Activated B cell treated with CpG ODN at 0.5 μM for 24 hours (primary cell): Measurements from ENCODE around the gene POLR2I. TPM values are rescaled to one million over a fixed set of nuclear protein-coding genes. Genes with fewer than 3 reads are reported as not detected.

Experiments used
- ATAC-seq: fragments of 200-7000 bp; cut with Tn5 transposase; one replicate; pipeline ENCODE4 v1.10.0; 2021; ENCODE audit warnings: low read depth, mild to moderate bottlenecking, moderate library complexity
- CTCF ChIA-PET: fragments of 350-600 bp; sonication (Branson Sonifier 250); formaldehyde crosslinking; loops from one replicate; lab custom pipeline; 2021; ENCODE audit warnings: antibody characterized with exemption; lab: Charles Lee
- POLR2A ChIA-PET: fragments of 350-600 bp; sonication (Branson Sonifier 250); formaldehyde crosslinking; loops from one replicate; lab custom pipeline; 2021; ENCODE audit warnings: antibody characterized with exemption; lab: Charles Lee
- DNase-seq: peaks from one replicate; pipeline ENCODE4 v3.0.0; 2022
- H3K27ac Mint-ChIP-seq: one replicate; pipeline ENCODE4 v1.8.0; 2020; ENCODE audit warnings: mixed read lengths
- H3K27me3 Mint-ChIP-seq: one replicate; pipeline ENCODE4 v1.8.0; 2021; ENCODE audit warnings: mixed read lengths
- H3K36me3 Mint-ChIP-seq: one replicate; pipeline ENCODE4 v1.8.0; 2021; ENCODE audit warnings: low read depth, mixed read lengths
- H3K4me1 Mint-ChIP-seq: one replicate; pipeline ENCODE4 v1.8.0; 2021; ENCODE audit warnings: mixed read lengths
- H3K4me3 Mint-ChIP-seq: one replicate; pipeline ENCODE4 v1.8.0; 2020; ENCODE audit warnings: mild to moderate bottlenecking, mixed read lengths
- H3K9me3 Mint-ChIP-seq: one replicate; pipeline ENCODE4 v1.8.0; 2020; ENCODE audit warnings: mixed read lengths
- intact Hi-C: fragments of 100-400 bp; cut with micrococcal nuclease; formaldehyde crosslinking; loops from one replicate; pipeline ENCODE4 v1.15.1; 2024
- total RNA-seq: library from RNA; stranded (reverse); gene quantifications from 2 replicates; pipeline ENCODE4 v1.2.3, GENCODE V29; 2022
- TF ChIP-seq, protein P1 (sequence below): fragments of 200-600 bp; IDR thresholded peaks from one replicate; pipeline ENCODE4 v1.8.0; 2022; ENCODE audit warnings: antibody characterized with exemption, mild to moderate bottlenecking

The POLR2I gene
- total RNA-seq, 1 donor from 2014 or later = 46.6 TPM

- no peaks in the 10 kb centered on the region for H3K36me3 Mint-ChIP-seq
- no peaks in the 10 kb centered on the region for H3K4me1 Mint-ChIP-seq
- ATAC-seq = no peak
- no peaks in the 10 kb centered on the region for H3K9me3 Mint-ChIP-seq
- H3K27me3 Mint-ChIP-seq = no peaks in the 10 kb centered on the region
- POLR2A ChIA-PET = no interaction called here
- H3K27ac Mint-ChIP-seq = no peak overlapping the region
- intact Hi-C loops = no loop called here
- CTCF ChIA-PET = no interaction called here
- DNase-seq = no peak
- no peak overlapping the region for H3K4me3 Mint-ChIP-seq
- TF ChIP-seq, protein P1, sequence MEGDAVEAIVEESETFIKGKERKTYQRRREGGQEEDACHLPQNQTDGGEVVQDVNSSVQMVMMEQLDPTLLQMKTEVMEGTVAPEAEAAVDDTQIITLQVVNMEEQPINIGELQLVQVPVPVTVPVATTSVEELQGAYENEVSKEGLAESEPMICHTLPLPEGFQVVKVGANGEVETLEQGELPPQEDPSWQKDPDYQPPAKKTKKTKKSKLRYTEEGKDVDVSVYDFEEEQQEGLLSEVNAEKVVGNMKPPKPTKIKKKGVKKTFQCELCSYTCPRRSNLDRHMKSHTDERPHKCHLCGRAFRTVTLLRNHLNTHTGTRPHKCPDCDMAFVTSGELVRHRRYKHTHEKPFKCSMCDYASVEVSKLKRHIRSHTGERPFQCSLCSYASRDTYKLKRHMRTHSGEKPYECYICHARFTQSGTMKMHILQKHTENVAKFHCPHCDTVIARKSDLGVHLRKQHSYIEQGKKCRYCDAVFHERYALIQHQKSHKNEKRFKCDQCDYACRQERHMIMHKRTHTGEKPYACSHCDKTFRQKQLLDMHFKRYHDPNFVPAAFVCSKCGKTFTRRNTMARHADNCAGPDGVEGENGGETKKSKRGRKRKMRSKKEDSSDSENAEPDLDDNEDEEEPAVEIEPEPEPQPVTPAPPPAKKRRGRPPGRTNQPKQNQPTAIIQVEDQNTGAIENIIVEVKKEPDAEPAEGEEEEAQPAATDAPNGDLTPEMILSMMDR = no peak
Measured at GRCh38 chr19:36089847-36090246, 24.8 kb downstream of the POLR2I start.

- intact Hi-C loops = no loop called here
- ChIA-PET POLR2A (no interaction called here), CTCF (no interaction called here)
- ATAC-seq = no peak
- TF ChIP-seq, protein P1 = no peak
- no peaks in the 10 kb centered on the region for H3K4me1 Mint-ChIP-seq
- peaks cover 2% of the 10 kb centered on the region for H3K36me3 Mint-ChIP-seq
- no peaks in the 10 kb centered on the region for H3K9me3 Mint-ChIP-seq
- H3K4me3 Mint-ChIP-seq = no peak overlapping the region
- H3K27me3 Mint-ChIP-seq = no peaks in the 10 kb centered on the region
- no peak for DNase-seq
- H3K27ac Mint-ChIP-seq = no peak overlapping the region
Measured at GRCh38 chr19:36086326-36086725, 28.3 kb downstream of the POLR2I start.

DNA sequence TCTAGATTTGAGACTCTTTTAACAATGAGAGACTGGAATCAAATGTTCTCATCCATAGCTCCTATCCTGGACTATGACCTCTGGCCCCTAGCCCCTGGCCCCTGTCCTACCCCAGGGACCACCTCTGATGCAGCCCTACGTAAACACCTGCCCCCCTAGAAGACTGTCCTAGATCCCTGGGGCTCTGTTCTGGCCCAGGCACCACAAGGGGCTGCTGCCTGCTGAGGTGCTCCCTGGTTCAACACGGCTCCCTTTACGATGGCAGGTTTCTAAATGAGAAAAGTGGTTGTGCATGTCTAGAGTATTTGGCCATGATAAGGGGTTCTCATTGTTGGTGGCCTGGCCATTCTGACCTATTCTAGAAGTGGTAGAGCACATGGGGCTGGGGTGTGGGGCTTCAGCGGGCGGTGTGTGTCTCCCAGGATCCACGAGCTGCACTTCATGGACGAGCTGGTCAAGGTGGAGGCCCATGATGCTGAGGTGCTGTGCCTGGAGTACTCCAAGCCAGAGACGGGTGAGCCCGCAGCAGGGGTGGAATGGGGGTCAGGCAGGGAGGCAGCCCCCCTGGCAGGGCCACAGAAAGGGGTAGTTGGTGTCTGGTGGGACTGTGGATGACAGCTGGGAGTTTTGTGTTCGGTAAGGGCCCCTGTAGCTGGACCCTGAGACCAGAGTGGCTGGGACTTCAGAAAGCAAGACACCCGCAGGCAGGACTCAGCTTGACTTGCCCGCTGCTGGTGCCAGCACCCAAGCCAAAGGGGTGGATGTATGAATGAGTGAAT, 30.3 kb downstream of the POLR2I start:
- intact Hi-C loops = no loop called here
- no peak overlapping the region for H3K4me3 Mint-ChIP-seq
- peaks cover 2% of the 10 kb centered on the region for H3K36me3 Mint-ChIP-seq
- no peak for ATAC-seq
- DNase-seq = no peak
- ChIA-PET POLR2A (interaction anchor here (0.8 kb wide), 1 partner anchor 31 kb away, joined by 3 read pairs; the partner anchor contains the start of gene TBCB), CTCF (no interaction called here)
- H3K27me3 Mint-ChIP-seq = no peaks in the 10 kb centered on the region
- H3K4me1 Mint-ChIP-seq = no peaks in the 10 kb centered on the region
- H3K9me3 Mint-ChIP-seq = no peaks in the 10 kb centered on the region
- H3K27ac Mint-ChIP-seq = no peak overlapping the region
- TF ChIP-seq, protein P1 = no peak

DNA sequence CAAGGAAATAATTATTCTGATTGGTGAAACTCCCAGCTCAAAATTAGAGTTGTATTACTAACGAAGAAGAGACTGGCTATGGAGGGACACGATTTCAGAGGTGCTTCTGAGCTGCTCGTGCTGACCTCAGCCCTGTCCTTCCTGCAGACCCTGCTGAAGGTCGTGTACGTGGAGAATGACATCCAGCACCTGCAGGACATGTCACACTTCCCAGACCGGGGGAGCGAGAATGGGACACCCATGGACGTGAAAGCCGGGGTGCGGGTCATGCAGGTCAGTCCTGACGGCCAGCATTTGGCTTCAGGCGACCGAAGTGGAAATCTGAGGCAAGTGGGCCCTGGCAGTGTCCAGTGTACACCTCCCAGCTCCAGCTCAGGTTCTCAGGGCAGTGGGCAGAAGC, 31.8 kb downstream of the POLR2I start:
- intact Hi-C loops = no loop called here
- Mint-ChIP-seq H3K27ac (no peak overlapping the region), H3K27me3 (no peaks in the 10 kb centered on the region), H3K9me3 (no peaks in the 10 kb centered on the region), H3K36me3 (peaks cover 2% of the 10 kb centered on the region), H3K4me1 (no peaks in the 10 kb centered on the region), H3K4me3 (no peak overlapping the region)
- DNase-seq (no peak), ATAC-seq (no peak)
- TF ChIP-seq, protein P1 = no peak
- POLR2A ChIA-PET = no interaction called here
- CTCF ChIA-PET = no interaction called here

GRCh38 chr19:36081894-36082293, 32.8 kb downstream of the POLR2I start:
- TF ChIP-seq, protein P1 = no peak
- no peak overlapping the region for H3K27ac Mint-ChIP-seq
- ChIA-PET POLR2A (no interaction called here), CTCF (no interaction called here)
- H3K27me3 Mint-ChIP-seq = no peaks in the 10 kb centered on the region
- intact Hi-C loops = no loop called here
- no peak for ATAC-seq
- no peak for DNase-seq
- no peaks in the 10 kb centered on the region for H3K9me3 Mint-ChIP-seq
- H3K36me3 Mint-ChIP-seq = peaks cover 2% of the 10 kb centered on the region
- no peaks in the 10 kb centered on the region for H3K4me1 Mint-ChIP-seq
- no peak overlapping the region for H3K4me3 Mint-ChIP-seq
